ENCODE data around the gene FAM227A. TPM values are rescaled to one million over a fixed set of nuclear protein-coding genes. Genes with fewer than 3 reads are reported as not detected.

FAM227A gene
- polyA plus RNA-seq (ENCODE audit: insufficient read length) = 1.1 TPM

- DNase-seq (ENCODE audit: low read depth) = peak; percentile 71
Measured at GRCh38 chr22:38656256-38657044, at the start of gene FAM227A, which contains the start of gene CBY1. TSS of gene FAM227A (minus strand) at chr22:38656392. CDS start at chr22:38650168, 6,224 bp downstream. TSS of gene CBY1 (plus strand) at chr22:38656638. CDS start at chr22:38668055, 11,417 bp downstream.

- DNase-seq (ENCODE audit: low read depth) = peak; percentile 100
Measured at GRCh38 chr22:38705235-38706100, 49.3 kb upstream of the FAM227A start, which contains the start of gene GTPBP1. TSS of gene GTPBP1 (plus strand) at chr22:38705944. CDS start at chr22:38705956, 12 bp downstream.

- DNase-seq (ENCODE audit: low read depth) = no peak
Measured at GRCh38 chr22:38704654-38705234, 48.6 kb upstream of the FAM227A start.

GRCh38 chr22:38700789-38701628, 44.8 kb upstream of the FAM227A start, which contains the start of gene JOSD1:
TSS of gene JOSD1 (minus strand) at chr22:38700943. CDS start at chr22:38699987, 956 bp downstream.
- DNase-seq (ENCODE audit: low read depth) = peak; percentile 81

- DNase-seq (ENCODE audit: low read depth) = no peak
Measured at GRCh38 chr22:38700270-38700788, 44.1 kb upstream of the FAM227A start.

GRCh38 chr22:38699784-38700183, 43.6 kb upstream of the FAM227A start:
- DNase-seq (ENCODE audit: low read depth) = no peak

GRCh38 chr22:38699143-38699542, 43.0 kb upstream of the FAM227A start:
- DNase-seq (ENCODE audit: low read depth) = no peak

GRCh38 chr22:38698407-38699094, 42.4 kb upstream of the FAM227A start:
- DNase-seq (ENCODE audit: low read depth) = no peak

GRCh38 chr22:38697425-38698089, 41.4 kb upstream of the FAM227A start:
- no peak for DNase-seq (ENCODE audit: low read depth)

GRCh38 chr22:38696606-38697424, 40.6 kb upstream of the FAM227A start:
- DNase-seq (ENCODE audit: low read depth) = no peak

- DNase-seq (ENCODE audit: low read depth) = no peak
Measured at GRCh38 chr22:38694940-38695339, 38.7 kb upstream of the FAM227A start.

GRCh38 chr22:38694049-38694448, 37.9 kb upstream of the FAM227A start:
- no peak for DNase-seq (ENCODE audit: low read depth)

- no peak for DNase-seq (ENCODE audit: low read depth)
Measured at GRCh38 chr22:38689651-38690050, 33.5 kb upstream of the FAM227A start.

- no peak for DNase-seq (ENCODE audit: low read depth)
Measured at GRCh38 chr22:38685761-38686160, 29.6 kb upstream of the FAM227A start.

GRCh38 chr22:38684895-38685294, 28.7 kb upstream of the FAM227A start:
- DNase-seq (ENCODE audit: low read depth) = no peak

- DNase-seq (ENCODE audit: low read depth) = no peak
Measured at GRCh38 chr22:38681582-38682335, 25.6 kb upstream of the FAM227A start, which contains the start of gene TOMM22. TSS of gene TOMM22 (plus strand) at chr22:38681957. CDS start at chr22:38681979, 22 bp downstream.

- no peak for DNase-seq (ENCODE audit: low read depth)
Measured at GRCh38 chr22:38675833-38676232, 19.6 kb upstream of the FAM227A start.

GRCh38 chr22:38674888-38675287, 18.7 kb upstream of the FAM227A start:
- no peak for DNase-seq (ENCODE audit: low read depth)

Data from forelimb muscle (tissue), 1 donor.